GM18951 (cell line): ENCODE results near the gene SOS2.
"Not testable (repeated sequence)": the region's sequence is repeated elsewhere in the genome, so short reads cannot be mapped to it uniquely, and the experiment has no call there.

ENCODE experiments used
- POLR2A ChIP-seq: IDR thresholded peaks from 4 replicates; pipeline ENCODE4 v1.6.1; 2011; ENCODE audit warnings: mild to moderate bottlenecking; ENCODE audit not compliant: insufficient read length, insufficient read depth; ENCODE audit errors: extremely low read depth
- in situ Hi-C: fragments of 300-500 bp; cut with MboI; formaldehyde crosslinking; loops from one replicate; pipeline ENCODE4 v1.12.0; 2022; ENCODE audit warnings: low sequenced_read_pairs, mixed read lengths, inconsistent platforms; ENCODE audit not compliant: unreplicated experiment

Gene SOS2

GRCh38 chr14:50092006-50092555, 139.3 kb downstream of the SOS2 start:
- in situ Hi-C loops, result loop anchor here (10.0 kb wide), 1 partner anchor 47 kb away; no protein-coding TSS in a partner anchor
- no peak for TF ChIP-seq POLR2A

- in situ Hi-C loops, result loop anchor here (10.0 kb wide), 1 partner anchor 47 kb away; no protein-coding TSS in a partner anchor
- no peak for TF ChIP-seq POLR2A
Measured at GRCh38 chr14:50091240-50091913, 140.0 kb downstream of the SOS2 start.

GRCh38 chr14:50089208-50089607, 142.2 kb downstream of the SOS2 start:
- TF ChIP-seq POLR2A, result no peak
- in situ Hi-C loops, result no loop called here

- no peak for TF ChIP-seq POLR2A
- in situ Hi-C loops, result no loop called here
Measured at GRCh38 chr14:50088731-50089130, 142.6 kb downstream of the SOS2 start.

GRCh38 chr14:50088117-50088515, 143.3 kb downstream of the SOS2 start:
- TF ChIP-seq POLR2A, result no peak
- in situ Hi-C loops, result no loop called here

- in situ Hi-C loops, result no loop called here
- no peak for TF ChIP-seq POLR2A
Measured at GRCh38 chr14:50087341-50088116, 143.8 kb downstream of the SOS2 start.

- in situ Hi-C loops, result no loop called here
- no peak for TF ChIP-seq POLR2A
Measured at GRCh38 chr14:50086321-50086711, 145.1 kb downstream of the SOS2 start.

- in situ Hi-C loops, result no loop called here
- TF ChIP-seq POLR2A, result peak; percentile 26
Measured at GRCh38 chr14:50085570-50086320, 145.6 kb downstream of the SOS2 start.

- in situ Hi-C loops, result no loop called here
- no peak for TF ChIP-seq POLR2A
Measured at GRCh38 chr14:50084666-50085065, 146.7 kb downstream of the SOS2 start.

GRCh38 chr14:50083467-50084337, 147.7 kb downstream of the SOS2 start:
- no peak for TF ChIP-seq POLR2A
- in situ Hi-C loops, result no loop called here

- in situ Hi-C loops, result no loop called here
- TF ChIP-seq POLR2A, result peak; percentile 29
Measured at GRCh38 chr14:50082784-50083466, 148.5 kb downstream of the SOS2 start.

- TF ChIP-seq POLR2A, result no peak
- in situ Hi-C loops, result no loop called here
Measured at GRCh38 chr14:50082308-50082742, 149.1 kb downstream of the SOS2 start.

GRCh38 chr14:50079103-50079502, 152.3 kb downstream of the SOS2 start:
- in situ Hi-C loops, result not testable (repeated sequence)

- in situ Hi-C loops, result not testable (repeated sequence)
Measured at GRCh38 chr14:50073663-50074062, 157.7 kb downstream of the SOS2 start.
